Left lung (tissue), 14 donors: ENCODE results near the gene RHBDL3. TPM values are rescaled to one million over a fixed set of nuclear protein-coding genes. Genes with fewer than 3 reads are reported as not detected.
A peak's percentile ranks its signal among the peaks of the same experiment; 100 is the strongest.

ENCODE experiments used
- ATAC-seq: fragments of 200-7000 bp; cut with Tn5 transposase; one replicate; pipeline ENCODE4 v1.9.1; 2020; ENCODE audit warnings: moderate library complexity
- DNase-seq, 4 donors: peaks; one replicate each; pipeline ENCODE4 v3.0.0-alpha.2; 2013 to 2020
- H3K27ac ChIP-seq, 2 donors: fragments of 200-600 bp; sonication (generic) in 1 of 2; one replicate each; pipeline versions ENCODE4 v1.5.0 to v1.8.0; 2020 to 2021
- H3K27me3 ChIP-seq, 2 donors: fragments of 200-600 bp; sonication (generic) in 1 of 2; one replicate each; pipeline versions ENCODE4 v1.5.0 to v1.8.0; 2020 to 2021
- H3K36me3 ChIP-seq, 2 donors: fragments of 200-600 bp; sonication (generic) in 1 of 2; one replicate each; pipeline versions ENCODE4 v1.5.0 to v1.8.0; 2020 to 2021
- H3K4me1 ChIP-seq, 2 donors: fragments of 200-600 bp; one replicate each; pipeline ENCODE4 v1.8.0; 2021
- H3K4me3 ChIP-seq, 2 donors: fragments of 200-600 bp; sonication (generic) in 1 of 2; one replicate each; pipeline versions ENCODE4 v1.5.0 to v1.8.0; 2020 to 2021; ENCODE audit warnings: mild to moderate bottlenecking in 1 of 2
- H3K9me3 ChIP-seq, 2 donors: fragments of 200-600 bp; sonication (generic) in 1 of 2; one replicate each; pipeline versions ENCODE4 v1.5.0 to v1.8.0; 2020 to 2021
- intact Hi-C, 2 donors: fragments of 100-400 bp; cut with DNase I; formaldehyde crosslinking; loops; one replicate each; pipeline versions ENCODE4 v1.11.2 to v1.14.2; 2022
- long read RNA-seq, 12 donors: library from polyadenylated mRNA in 2 of 12; unstranded in 2 of 12; transcript quantifications; one replicate each; pipeline ENCODE4 v2.0.0 and lab custom pipeline, GENCODE V29; 2019 to 2026
- polyA plus RNA-seq, 6 donors: library from polyadenylated mRNA; unstranded; fragments of 120-200 nt; gene quantifications; one replicate each; pipeline ENCODE4 v1.2.1, GENCODE V29; 2013; ENCODE audit not compliant: insufficient read length in 6 of 6
- total RNA-seq, 2 donors: library from RNA; stranded (reverse); fragmentation: NEBNext Ultra II Directional; extraction: Animal tissue kit (Norgen Biotek cat#: 25700); gene quantifications; one replicate each; pipeline ENCODE4 v1.2.1, GENCODE V29; 2021
- TF ChIP-seq, protein P1 (sequence below), 2 donors: fragments of 200-600 bp; sonication (generic) in 1 of 2; IDR thresholded peaks; one replicate each; pipeline versions ENCODE4 v1.5.0 to v1.8.0; 2021; ENCODE audit warnings: antibody characterized with exemption in 2 of 2
- donor health status: DM: no; HTN: yes; CAD: no.
- donor health status: DM: no; HTN: no; CAD: no.

The RHBDL3 gene
- total RNA-seq (under 1 TPM; 0.26 to 0.38 TPM), polyA plus RNA-seq (1 to 10 TPM; 1.2 to 2.2 (median 1.7) TPM)
- long read RNA-seq, donor 1, result 0 reads
- long read RNA-seq, donor 2, partial matches to known transcripts, result 47 of 55 reads
- long read RNA-seq, donor 2, other reads (novel, unspliced or antisense), result 8 of 55 reads
- long read RNA-seq, donor 3, result 0 reads
- long read RNA-seq, donor 4, partial matches to known transcripts, result 0 of 1 reads
- long read RNA-seq, donor 4, other reads (novel, unspliced or antisense), result 1 of 1 reads
- long read RNA-seq, donor 5, result 0 reads
- long read RNA-seq, donor 6, partial matches to known transcripts, result 12 of 12 reads
- long read RNA-seq, donor 6, other reads (novel, unspliced or antisense), result 0 of 12 reads
- long read RNA-seq, donor 7, result 0 reads
- long read RNA-seq, donor 8, partial matches to known transcripts, result 0 of 11 reads
- long read RNA-seq, donor 8, other reads (novel, unspliced or antisense), result 11 of 11 reads
- long read RNA-seq, donor 9, result 0 reads
- long read RNA-seq, donor 10, result 0 reads
- long read RNA-seq, donor 11, result 0 reads
- long read RNA-seq, donor 12, result 0 reads

GRCh38 chr17:32265192-32265923 lies at the start of gene RHBDL3:
Gene RHBDL3 (plus strand): TSS chr17:32265832. CDS start chr17:32266190, 358 bp downstream.
- Histone ChIP-seq H3K4me3 (peak within 1 kb of the TSS; percentile 44 to 48), H3K9me3 (no peaks in the 10 kb centered on the region), H3K36me3 (no peaks in the 10 kb centered on the region), H3K4me1 (peaks cover 18 to 25% of the 10 kb centered on the region in 2 donors), H3K27me3 (peaks cover 16 to 79% of the 10 kb centered on the region in 2 donors), H3K27ac (no peak within 1 kb of the TSS)
- ATAC-seq, result peak; percentile 59
- intact Hi-C loops, result no loop called here
- TF ChIP-seq, protein P1, sequence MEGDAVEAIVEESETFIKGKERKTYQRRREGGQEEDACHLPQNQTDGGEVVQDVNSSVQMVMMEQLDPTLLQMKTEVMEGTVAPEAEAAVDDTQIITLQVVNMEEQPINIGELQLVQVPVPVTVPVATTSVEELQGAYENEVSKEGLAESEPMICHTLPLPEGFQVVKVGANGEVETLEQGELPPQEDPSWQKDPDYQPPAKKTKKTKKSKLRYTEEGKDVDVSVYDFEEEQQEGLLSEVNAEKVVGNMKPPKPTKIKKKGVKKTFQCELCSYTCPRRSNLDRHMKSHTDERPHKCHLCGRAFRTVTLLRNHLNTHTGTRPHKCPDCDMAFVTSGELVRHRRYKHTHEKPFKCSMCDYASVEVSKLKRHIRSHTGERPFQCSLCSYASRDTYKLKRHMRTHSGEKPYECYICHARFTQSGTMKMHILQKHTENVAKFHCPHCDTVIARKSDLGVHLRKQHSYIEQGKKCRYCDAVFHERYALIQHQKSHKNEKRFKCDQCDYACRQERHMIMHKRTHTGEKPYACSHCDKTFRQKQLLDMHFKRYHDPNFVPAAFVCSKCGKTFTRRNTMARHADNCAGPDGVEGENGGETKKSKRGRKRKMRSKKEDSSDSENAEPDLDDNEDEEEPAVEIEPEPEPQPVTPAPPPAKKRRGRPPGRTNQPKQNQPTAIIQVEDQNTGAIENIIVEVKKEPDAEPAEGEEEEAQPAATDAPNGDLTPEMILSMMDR (IDR thresholded peaks at IDR 0.05), result no peak
- DNase-seq, result peak in 2 of 4 donors; percentile 34 to 75

DNA sequence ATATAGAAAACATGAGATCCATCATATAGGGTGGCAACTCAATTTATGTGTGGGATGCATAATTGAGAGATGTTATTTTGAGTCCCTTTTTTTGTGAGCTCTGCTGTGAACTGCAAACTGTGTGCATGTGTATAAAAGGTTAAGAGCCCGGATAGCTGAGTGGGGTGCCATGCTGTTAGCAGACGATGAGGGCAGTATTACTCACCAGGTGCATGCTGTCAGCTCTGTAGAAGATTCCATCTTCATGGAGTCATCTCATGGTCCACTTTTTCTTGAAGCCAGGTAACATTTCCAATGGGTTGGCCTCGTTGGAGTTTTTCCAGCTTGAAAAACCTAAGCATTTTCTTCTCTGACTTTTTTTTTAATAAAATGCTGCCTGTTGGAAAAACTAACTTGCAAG lies 43.0 kb upstream of the RHBDL3 start:
- Histone ChIP-seq H3K27ac (no peak overlapping the region), H3K9me3 (no peaks in the 10 kb centered on the region), H3K27me3 (no peaks in the 10 kb centered on the region), H3K4me1 (no peaks in the 10 kb centered on the region), H3K36me3 (peaks cover 0 to 36% of the 10 kb centered on the region in 2 donors), H3K4me3 (no peak overlapping the region)
- TF ChIP-seq, protein P1 (IDR thresholded peaks at IDR 0.05), result no peak
- ATAC-seq (no peak), DNase-seq (no peak)
- intact Hi-C loops, result no loop called here

DNA sequence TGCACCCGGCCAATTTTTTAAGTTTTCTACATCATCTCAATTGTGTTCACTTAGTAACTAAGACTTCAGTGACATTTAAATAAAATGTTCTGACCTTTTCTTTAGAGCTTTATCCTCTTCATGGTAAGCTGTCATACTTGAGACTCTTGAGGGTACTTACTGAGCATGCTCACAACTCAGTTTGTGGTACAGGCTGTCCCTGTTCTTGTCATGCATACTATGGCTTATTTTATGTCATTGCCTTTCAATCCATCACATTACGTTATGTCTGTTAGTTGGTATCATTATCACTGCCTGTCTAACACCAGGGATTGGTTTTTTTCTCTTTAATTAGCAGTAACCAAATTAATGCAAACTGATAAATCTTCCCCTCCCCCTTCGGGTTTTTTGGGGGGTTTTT lies 41.9 kb upstream of the RHBDL3 start:
- Histone ChIP-seq H3K4me3 (no peak overlapping the region), H3K9me3 (no peaks in the 10 kb centered on the region), H3K27me3 (no peaks in the 10 kb centered on the region), H3K36me3 (peaks cover 0 to 34% of the 10 kb centered on the region in 2 donors), H3K4me1 (no peaks in the 10 kb centered on the region), H3K27ac (no peak overlapping the region)
- no peak for ATAC-seq
- intact Hi-C loops, result no loop called here
- DNase-seq, result no peak
- TF ChIP-seq, protein P1 (IDR thresholded peaks at IDR 0.05), result no peak

DNA sequence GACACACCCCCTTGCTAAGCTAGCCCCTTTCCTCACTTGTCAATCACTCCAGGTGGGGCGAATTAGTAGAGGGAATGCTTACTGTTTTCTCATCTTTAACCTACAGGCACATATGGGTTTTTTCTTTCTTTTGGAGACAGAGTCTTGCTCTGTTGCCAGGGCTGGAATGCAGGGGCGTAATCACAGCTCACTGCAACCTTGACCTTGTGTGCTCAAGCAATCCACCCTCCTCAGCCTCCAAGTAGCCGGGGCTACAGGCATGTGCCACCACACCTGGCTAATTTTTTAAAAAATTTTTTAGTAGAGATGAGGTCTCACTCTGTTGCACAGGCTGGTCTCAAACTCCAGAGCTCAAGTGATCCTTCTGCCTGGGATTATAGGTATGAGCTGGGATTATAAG lies 38.7 kb upstream of the RHBDL3 start:
- intact Hi-C loops, result no loop called here
- Histone ChIP-seq H3K36me3 (peaks cover 0 to 16% of the 10 kb centered on the region in 2 donors), H3K4me1 (no peaks in the 10 kb centered on the region), H3K4me3 (no peak overlapping the region), H3K9me3 (no peaks in the 10 kb centered on the region), H3K27me3 (no peaks in the 10 kb centered on the region), H3K27ac (no peak overlapping the region)
- ATAC-seq, result no peak
- TF ChIP-seq, protein P1 (IDR thresholded peaks at IDR 0.05), result no peak
- DNase-seq, result no peak

- H3K27ac ChIP-seq, result no peak overlapping the region
- no peak for ATAC-seq
- H3K27me3 ChIP-seq, result no peaks in the 10 kb centered on the region
- TF ChIP-seq, protein P1 (IDR thresholded peaks at IDR 0.05), result no peak
- H3K4me3 ChIP-seq, result no peak overlapping the region
- H3K36me3 ChIP-seq, result peaks cover 0 to 16% of the 10 kb centered on the region in 2 donors
- no peak for DNase-seq
- no peaks in the 10 kb centered on the region for H3K4me1 ChIP-seq
- H3K9me3 ChIP-seq, result no peaks in the 10 kb centered on the region
- intact Hi-C loops, result no loop called here
Observed at GRCh38 chr17:32227910-32228309, 37.7 kb upstream of the RHBDL3 start.
